ENCODE data around the gene PFN3. TPM values are rescaled to one million over a fixed set of nuclear protein-coding genes. Genes with fewer than 3 reads are reported as not detected.
A peak's percentile ranks its signal among the peaks of the same experiment; 100 is the strongest.

The PFN3 gene
- total RNA-seq, 1 experiment from 2014 or later, result not detected

- DNase-seq, result no peak
- Histone ChIP-seq H3K27me3 (ENCODE audit: control insufficient read depth, insufficient read depth, low read length) (no peaks in the 10 kb centered on the region), H3K4me3 (ENCODE audit: insufficient read depth, low read depth, low read length) (no peak overlapping the region), H3K36me3 (replicated peaks; ENCODE audit: control insufficient read depth, insufficient read depth, low read length) (peaks cover 26% of the 10 kb centered on the region)
Measured at GRCh38 chr5:177431317-177432142, 31.1 kb upstream of the PFN3 start.

GRCh38 chr5:177430972-177431316, 30.5 kb upstream of the PFN3 start:
- Histone ChIP-seq H3K4me3 (ENCODE audit: insufficient read depth, low read depth, low read length) (no peak overlapping the region), H3K27me3 (ENCODE audit: control insufficient read depth, insufficient read depth, low read length) (no peaks in the 10 kb centered on the region), H3K36me3 (replicated peaks; ENCODE audit: control insufficient read depth, insufficient read depth, low read length) (peaks cover 26% of the 10 kb centered on the region)
- peak; percentile 34 for DNase-seq

DNA sequence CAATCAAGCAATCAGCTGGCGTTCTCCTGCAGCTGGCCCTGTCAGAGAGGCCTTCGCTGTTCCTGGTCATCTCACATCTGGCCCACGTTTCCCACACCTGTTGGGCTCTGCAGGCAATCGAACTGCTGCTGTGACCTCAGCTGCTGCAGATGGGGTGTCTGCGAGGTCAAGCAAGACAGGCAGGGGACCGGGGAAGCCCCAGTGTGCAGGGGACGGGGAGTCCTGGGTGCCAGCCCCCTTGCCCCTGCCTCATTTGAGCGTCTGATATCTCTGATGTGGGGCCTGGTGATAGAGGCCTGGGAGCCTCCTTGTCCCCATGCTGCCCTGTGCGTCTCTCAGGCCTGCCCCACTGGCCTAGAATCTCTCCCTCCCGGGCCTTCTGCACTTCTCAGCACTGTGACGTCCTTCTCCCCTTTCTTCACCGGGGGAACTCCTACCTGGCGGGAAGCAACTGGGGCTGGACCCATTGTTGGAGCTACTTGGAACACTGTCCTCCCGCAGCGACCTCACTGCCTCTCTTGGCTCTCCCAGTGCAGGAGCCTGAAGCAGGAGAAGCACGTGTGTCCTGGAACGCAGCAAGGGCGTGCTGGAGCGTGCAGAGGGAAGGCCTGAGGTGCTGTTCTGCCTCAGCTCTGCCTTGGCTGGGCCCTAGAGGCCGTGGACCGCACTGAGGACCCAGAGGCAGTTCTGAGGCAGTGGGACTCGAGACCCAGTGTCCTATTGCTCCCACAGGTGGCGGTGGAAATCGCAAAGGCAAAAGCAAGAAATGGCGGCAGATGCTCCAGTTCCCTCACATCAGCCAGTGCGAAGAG, 29.9 kb upstream of the PFN3 start:
- no peak for DNase-seq
- no peak overlapping the region for H3K4me3 ChIP-seq (ENCODE audit: insufficient read depth, low read depth, low read length)
- H3K27me3 ChIP-seq (ENCODE audit: control insufficient read depth, insufficient read depth, low read length), result no peaks in the 10 kb centered on the region
- H3K36me3 ChIP-seq (replicated peaks; ENCODE audit: control insufficient read depth, insufficient read depth, low read length), result peaks cover 24% of the 10 kb centered on the region

GRCh38 chr5:177429248-177430040, 29.0 kb upstream of the PFN3 start:
- H3K4me3 ChIP-seq (ENCODE audit: insufficient read depth, low read depth, low read length), result no peak overlapping the region
- peak; percentile 69 for DNase-seq
- no peaks in the 10 kb centered on the region for H3K27me3 ChIP-seq (ENCODE audit: control insufficient read depth, insufficient read depth, low read length)
- H3K36me3 ChIP-seq (replicated peaks; ENCODE audit: control insufficient read depth, insufficient read depth, low read length), result peaks cover 19% of the 10 kb centered on the region

DNA sequence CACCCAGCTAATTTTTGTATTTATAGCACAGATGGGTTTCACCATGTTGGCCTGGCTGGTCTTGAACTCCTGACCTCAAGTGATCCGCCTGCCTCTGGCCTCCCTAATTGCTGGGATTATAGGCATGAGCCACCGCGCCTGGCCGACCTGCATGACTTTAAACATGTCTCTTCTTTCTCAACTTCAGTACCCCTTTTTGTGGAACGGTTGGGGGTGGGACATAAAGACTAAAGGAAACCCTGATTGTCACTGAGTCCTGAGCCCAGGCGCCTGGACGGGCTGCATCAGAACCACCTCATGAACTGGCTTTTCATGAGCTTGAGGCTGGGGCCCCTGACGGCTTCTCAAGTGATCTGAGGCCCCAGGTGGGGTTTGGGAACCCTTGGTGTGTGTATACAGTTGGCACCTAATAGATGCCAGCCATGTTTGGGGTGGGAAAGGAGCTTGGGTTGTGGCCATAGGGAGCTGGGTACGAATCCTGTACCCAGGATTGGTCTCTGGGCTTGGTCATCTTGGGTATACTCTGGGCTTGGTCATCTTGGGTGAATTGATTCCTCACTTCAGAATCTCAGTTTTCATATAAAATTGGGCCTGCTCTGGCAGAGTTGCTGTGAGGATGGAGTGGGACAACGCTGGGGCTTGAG, 28.2 kb upstream of the PFN3 start:
- Histone ChIP-seq H3K4me3 (ENCODE audit: insufficient read depth, low read depth, low read length) (no peak overlapping the region), H3K27me3 (ENCODE audit: control insufficient read depth, insufficient read depth, low read length) (no peaks in the 10 kb centered on the region), H3K36me3 (replicated peaks; ENCODE audit: control insufficient read depth, insufficient read depth, low read length) (peaks cover 16% of the 10 kb centered on the region)
- DNase-seq, result no peak

DNA sequence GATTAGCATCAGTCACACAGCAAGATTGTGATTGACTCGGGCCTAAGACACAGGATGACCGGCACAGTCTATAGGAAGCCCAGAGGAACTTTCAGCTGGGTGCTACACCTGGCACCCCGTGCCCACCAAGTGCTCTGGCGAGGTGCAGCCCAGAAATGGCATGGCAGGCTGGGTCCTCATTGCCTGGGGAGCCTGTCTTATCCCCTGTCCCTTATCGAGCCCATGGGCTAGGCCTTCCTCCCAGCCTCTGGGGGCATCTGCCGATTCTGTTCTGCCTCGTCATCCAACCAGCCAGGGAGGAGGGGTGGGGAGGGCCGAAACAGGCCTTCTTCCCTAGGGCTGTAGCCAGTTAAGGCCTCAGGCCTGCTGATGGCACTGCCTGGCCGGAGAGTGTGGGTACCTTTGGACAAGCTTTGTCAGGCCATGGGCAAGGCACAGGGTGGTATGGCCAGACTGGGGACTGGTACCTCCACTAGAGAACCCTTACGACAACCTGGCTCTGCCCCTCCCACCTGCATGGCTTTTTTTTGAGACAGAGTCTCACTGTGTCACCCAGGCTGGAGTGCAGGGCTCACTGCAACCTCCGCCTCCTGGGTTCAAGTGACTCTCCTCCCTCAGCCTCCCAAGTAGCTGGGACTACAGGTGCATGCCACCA, 27.6 kb upstream of the PFN3 start:
- H3K4me3 ChIP-seq (ENCODE audit: insufficient read depth, low read depth, low read length), result no peak overlapping the region
- H3K36me3 ChIP-seq (replicated peaks; ENCODE audit: control insufficient read depth, insufficient read depth, low read length), result peaks cover 14% of the 10 kb centered on the region
- no peaks in the 10 kb centered on the region for H3K27me3 ChIP-seq (ENCODE audit: control insufficient read depth, insufficient read depth, low read length)
- no peak for DNase-seq

GRCh38 chr5:177427211-177427822, 26.9 kb upstream of the PFN3 start:
- DNase-seq, result no peak
- peak overlapping the region; percentile 96 for H3K4me3 ChIP-seq (ENCODE audit: insufficient read depth, low read depth, low read length)
- H3K36me3 ChIP-seq (replicated peaks; ENCODE audit: control insufficient read depth, insufficient read depth, low read length), result peaks cover 6% of the 10 kb centered on the region
- H3K27me3 ChIP-seq (ENCODE audit: control insufficient read depth, insufficient read depth, low read length), result no peaks in the 10 kb centered on the region

DNA sequence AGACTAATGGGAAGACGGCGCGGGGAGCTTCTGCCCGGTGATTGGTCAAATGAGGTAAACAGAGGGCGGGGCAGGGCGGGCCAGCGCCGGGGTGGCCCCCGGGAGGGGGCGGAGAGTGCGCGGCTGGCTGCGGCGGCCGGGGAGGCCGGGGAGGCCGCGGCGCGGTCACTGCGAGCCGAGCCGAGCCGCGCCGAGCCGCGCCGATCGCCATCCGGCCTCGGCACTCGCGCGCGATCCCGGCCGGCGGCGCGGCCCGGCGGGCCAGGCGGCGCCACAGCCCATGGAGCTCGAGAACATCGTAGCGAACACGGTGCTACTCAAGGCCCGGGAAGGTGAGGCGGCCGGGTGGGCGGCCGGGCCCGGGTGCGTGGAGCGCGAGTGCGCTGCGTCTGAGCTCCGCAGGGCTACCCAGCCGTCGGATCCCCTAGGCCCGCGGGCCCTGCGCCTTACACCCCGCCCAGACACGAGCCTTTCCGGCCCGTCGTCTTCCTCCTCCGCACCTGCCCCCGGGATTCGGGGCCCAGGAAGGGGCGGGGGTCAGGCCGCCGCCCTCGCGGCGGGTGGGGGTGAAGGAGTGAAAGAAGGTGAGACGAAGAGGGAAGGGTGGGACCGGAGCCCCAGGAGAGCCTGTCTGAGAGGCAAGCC, 26.2 kb upstream of the PFN3 start, which contains the start of gene GRK6:
Gene GRK6 (plus strand): TSS at position 111 of the 645 bp plus-strand sequence. CDS start 170 bp downstream, at position 281.
- DNase-seq, result peak; percentile 100
- Histone ChIP-seq H3K36me3 (replicated peaks; ENCODE audit: control insufficient read depth, insufficient read depth, low read length) (peaks cover 5% of the 10 kb centered on the region), H3K27me3 (ENCODE audit: control insufficient read depth, insufficient read depth, low read length) (no peaks in the 10 kb centered on the region), H3K4me3 (ENCODE audit: insufficient read depth, low read depth, low read length) (peak within 1 kb of the TSS; percentile 96)

DNA sequence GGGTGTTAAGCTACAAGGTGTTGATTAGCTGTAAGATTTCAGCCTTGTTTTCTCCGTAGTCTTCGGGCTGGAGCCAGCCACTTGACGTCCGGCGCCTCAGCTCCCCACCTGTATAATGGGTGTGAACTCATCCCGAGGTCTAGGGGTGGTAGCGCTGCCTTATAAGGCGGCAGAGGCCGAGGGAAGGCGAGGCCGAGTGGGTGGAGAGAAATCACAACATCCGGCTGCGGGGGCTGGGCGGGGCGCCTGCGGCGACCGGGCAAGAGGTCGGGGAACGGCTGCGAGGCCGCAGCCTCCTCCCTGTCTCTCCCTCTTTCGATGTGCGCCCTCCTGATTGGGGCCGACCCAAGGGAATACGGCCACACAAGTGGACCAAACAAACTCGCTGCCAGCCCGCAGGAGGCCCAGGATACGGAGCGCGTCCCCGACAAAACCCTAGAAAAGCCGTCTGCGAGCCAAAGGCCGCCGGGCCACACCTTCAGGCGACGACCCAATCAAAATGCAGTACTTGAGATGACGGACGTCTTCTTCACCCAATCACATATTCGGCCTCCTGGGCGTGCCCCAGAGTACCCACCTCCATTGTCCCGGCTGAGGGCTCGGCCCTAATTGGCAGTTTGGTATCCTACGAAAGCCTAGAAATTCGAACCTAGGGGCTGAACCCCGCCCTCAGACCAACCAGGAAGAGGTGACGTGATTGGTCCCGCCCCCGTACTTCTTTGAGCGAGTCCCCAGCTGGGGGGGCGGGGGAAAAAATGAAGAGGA, 25.5 kb upstream of the PFN3 start:
- Histone ChIP-seq H3K4me3 (ENCODE audit: insufficient read depth, low read depth, low read length) (peak overlapping the region; percentile 69), H3K27me3 (ENCODE audit: control insufficient read depth, insufficient read depth, low read length) (no peaks in the 10 kb centered on the region), H3K36me3 (replicated peaks; ENCODE audit: control insufficient read depth, insufficient read depth, low read length) (peaks cover 4% of the 10 kb centered on the region)
- peak; percentile 99 for DNase-seq

GRCh38 chr5:177425196-177425800, 24.8 kb upstream of the PFN3 start:
- H3K4me3 ChIP-seq (ENCODE audit: insufficient read depth, low read depth, low read length), result peak overlapping the region; percentile 69
- peaks cover 1% of the 10 kb centered on the region; the same call in 1 of the 2 replicates for H3K36me3 ChIP-seq (replicated peaks; ENCODE audit: control insufficient read depth, insufficient read depth, low read length)
- no peak for DNase-seq

GRCh38 chr5:177423671-177424070, 23.2 kb upstream of the PFN3 start:
- no peak overlapping the region for H3K4me3 ChIP-seq (ENCODE audit: insufficient read depth, low read depth, low read length)
- H3K27me3 ChIP-seq (ENCODE audit: control insufficient read depth, insufficient read depth, low read length), result no peaks in the 10 kb centered on the region
- DNase-seq, result no peak
- H3K36me3 ChIP-seq (replicated peaks; ENCODE audit: control insufficient read depth, insufficient read depth, low read length), result no peaks in the 10 kb centered on the region; the same call in 1 of the 2 replicates

More at GRCh38 chr5:177425196-177425800, 24.8 kb upstream of the PFN3 start:
- no peaks in the 10 kb centered on the region for H3K27me3 ChIP-seq (ENCODE audit: control insufficient read depth, insufficient read depth, low read length)
